Endothelial cell of umbilical vein (primary cell): ENCODE measurements around the gene ANXA6. TPM values are rescaled to one million over a fixed set of nuclear protein-coding genes. Genes with fewer than 3 reads are reported as not detected.

Experiments
- BruUV-seq: library from RNA; stranded (reverse); fragments of 400-500 nt; replicated peaks from 2 replicates; lab custom pipeline; 2021; lab: Mats Ljungman, UMichigan
- CTCF ChIA-PET: fragments of 300-600, 350-600 bp; sonication (Branson Sonifier 250); formaldehyde crosslinking; loops from one replicate; lab custom pipeline; 2021; ENCODE audit warnings: antibody characterized with exemption, inconsistent platforms; lab: Charles Lee
- POLR2A ChIA-PET: fragments of 300-600, 350-600 bp; sonication (Branson Sonifier 250); formaldehyde crosslinking; loops from one replicate; lab custom pipeline; 2021; ENCODE audit warnings: antibody characterized with exemption, inconsistent platforms; lab: Charles Lee
- DNase-seq: peaks from one replicate; pipeline ENCODE4 v3.0.0-alpha.2; 2011; ENCODE audit warnings: low read depth, low spot score
- FAIRE-seq: peaks from 2 replicates; lab custom pipeline; 2011; peaks lifted over from hg19 to GRCh38; lab: Jason Lieb, UNC
- H2AFZ ChIP-seq: 2 replicates; pipeline ENCODE4 v1.6.0; 2012; ENCODE audit warnings: low read depth, low read length, control low read depth, inconsistent platforms
- H3K27ac ChIP-seq: 2 replicates; pipeline ENCODE4 v1.5.1; 2011; ENCODE audit warnings: low read depth, mild to moderate bottlenecking, control low read depth, low read length, moderate library complexity; ENCODE audit not compliant: insufficient read depth
- H3K27me3 ChIP-seq, 2 experiments: 2 replicates each; pipeline versions ENCODE4 v1.6.0 to v1.6.1; 2011; ENCODE audit warnings: low read length in 2 of 2, mixed read lengths in 1 of 2; ENCODE audit not compliant: control insufficient read depth in 2 of 2, insufficient read depth in 2 of 2
- H3K36me3 ChIP-seq, 2 experiments: 2 replicates in 1 of 2; 3 replicates in 1 of 2; pipeline ENCODE4 v1.5.1; 2011; ENCODE audit warnings: low read length in 2 of 2, mild to moderate bottlenecking in 1 of 2, moderate library complexity in 1 of 2; ENCODE audit not compliant: control insufficient read depth in 2 of 2, insufficient read depth in 2 of 2; ENCODE audit errors: extremely low read depth in 1 of 2
- H3K4me1 ChIP-seq: 3 replicates; pipeline ENCODE4 v1.5.1; 2011; ENCODE audit warnings: mild to moderate bottlenecking, low read length; ENCODE audit not compliant: control insufficient read depth, insufficient read depth; ENCODE audit errors: extremely low read depth
- H3K4me2 ChIP-seq: 2 replicates; pipeline ENCODE4 v1.6.1; 2011; ENCODE audit warnings: low read length, control low read depth, mixed read lengths; ENCODE audit not compliant: insufficient read depth
- H3K4me3 ChIP-seq, 3 experiments: fragments of 200-600 bp in 1 of 3; sonication (generic), shearing (Covaris generic) in 1 of 3; replicated peaks in 1 of 3; 2 replicates each; pipeline ENCODE4 v1.5.1; 2011 to 2016; ENCODE audit warnings: control low read depth in 3 of 3, low read length in 3 of 3, mild to moderate bottlenecking in 2 of 3, inconsistent platforms in 1 of 3, low read depth in 1 of 3, moderate library complexity in 1 of 3; ENCODE audit not compliant: insufficient read depth in 1 of 3
- H3K79me2 ChIP-seq: 2 replicates; pipeline ENCODE4 v1.6.0; 2012; ENCODE audit warnings: low read length, inconsistent platforms; ENCODE audit not compliant: control insufficient read depth, insufficient read depth
- H3K9ac ChIP-seq: replicated peaks from 2 replicates; pipeline ENCODE3; 2011; ENCODE audit warnings: low read length, control low read depth; ENCODE audit not compliant: insufficient read depth; ENCODE audit errors: extremely low read depth
- H3K9me1 ChIP-seq: replicated peaks from 3 replicates; pipeline ENCODE4 v1.6.0; 2011; ENCODE audit warnings: mild to moderate bottlenecking, low read length; ENCODE audit not compliant: control insufficient read depth, insufficient read depth; ENCODE audit errors: extremely low read depth
- H3K9me3 ChIP-seq: replicated peaks from 2 replicates; pipeline ENCODE4 v1.5.1; 2012; ENCODE audit warnings: low read length, inconsistent platforms; ENCODE audit not compliant: control insufficient read depth, insufficient read depth
- H4K20me1 ChIP-seq: replicated peaks from 2 replicates; pipeline ENCODE3; 2011; ENCODE audit warnings: mild to moderate bottlenecking, low read length; ENCODE audit not compliant: control insufficient read depth, insufficient read depth; ENCODE audit errors: extremely low read depth
- EZH2 ChIP-seq: IDR thresholded peaks from 2 replicates; pipeline ENCODE4 v1.6.1; 2012; ENCODE audit warnings: borderline replicate concordance, low read depth, mild to moderate bottlenecking, moderate library complexity, low read length, inconsistent platforms; ENCODE audit not compliant: severe bottlenecking
- FOS ChIP-seq: IDR thresholded peaks from 2 replicates; pipeline ENCODE4 v1.6.1; 2011; ENCODE audit warnings: mild to moderate bottlenecking, low read length, moderate library complexity, borderline replicate concordance; ENCODE audit not compliant: insufficient read depth
- GATA2 ChIP-seq: IDR thresholded peaks from 2 replicates; pipeline ENCODE4 v1.7.0; 2011; ENCODE audit warnings: low read depth, mild to moderate bottlenecking, moderate library complexity, mixed read lengths, low read length; ENCODE audit not compliant: insufficient read length, insufficient read depth
- JUN ChIP-seq: IDR thresholded peaks from 2 replicates; pipeline ENCODE4 v1.6.1; 2011; ENCODE audit warnings: borderline replicate concordance, low read depth; ENCODE audit not compliant: insufficient read length, insufficient read depth
- MYC ChIP-seq: IDR thresholded peaks from one replicate; pipeline ENCODE4 v1.6.1; 2011; ENCODE audit warnings: mild to moderate bottlenecking, low read depth, low read length
- POLR2A ChIP-seq: IDR thresholded peaks from 2 replicates; pipeline ENCODE4 v1.6.1; 2012; ENCODE audit warnings: low read depth, mild to moderate bottlenecking, control low read depth, low read length
- POLR2AphosphoS5 ChIP-seq: IDR thresholded peaks from 2 replicates; pipeline ENCODE4 v1.6.1; 2012; ENCODE audit warnings: low read depth, mild to moderate bottlenecking, control low read depth, low read length, moderate library complexity; ENCODE audit not compliant: insufficient read depth
- dilution Hi-C: fragments of 300-500 bp; cut with MboI; formaldehyde crosslinking; loops from one replicate; pipeline ENCODE4 v1.15.0; 2019; ENCODE audit warnings: low sequenced_read_pairs; ENCODE audit not compliant: extremely low pct_ligation_motif_present
- intact Hi-C: fragments of 100-400 bp; cut with micrococcal nuclease; formaldehyde crosslinking; loops from one replicate; pipeline ENCODE4 v1.10.0; 2022
- polyA plus RNA-seq, 4 experiments: library from polyadenylated mRNA; depleted of rRNA in 3 of 4; stranded (reverse) in 3 of 4; unstranded in 1 of 4; fragments of >200 nt; gene quantifications; 2 replicates each; pipeline versions ENCODE4 v1.2.1 to v1.2.3, GENCODE V29; 2011 to 2012; ENCODE audit warnings: missing spikeins in 1 of 4
- total RNA-seq: library from RNA; stranded (reverse); gene quantifications from 2 replicates; pipeline ENCODE4 v1.2.3, GENCODE V29; 2021
- TF ChIP-seq, protein P1 (sequence below): IDR thresholded peaks from 2 replicates; pipeline ENCODE4 v1.6.1; 2011; ENCODE audit not compliant: insufficient read depth, insufficient read length
- TF ChIP-seq, protein P2 (sequence below), 2 donors: IDR thresholded peaks; 1 replicate in 1 of 2; 2 replicates in 1 of 2; pipeline ENCODE4 v1.5.1; 2011; ENCODE audit warnings: low read length in 2 of 2, mild to moderate bottlenecking in 2 of 2, moderate library complexity in 2 of 2, control low read depth in 1 of 2, inconsistent platforms in 1 of 2, low read depth in 1 of 2; ENCODE audit not compliant: insufficient read depth in 1 of 2; ENCODE audit errors: extremely low read depth in 1 of 2

ANXA6 gene
- total and polyA plus RNA-seq, 2 donors (not counting 3 experiments of a cell fraction or from before 2014, with no cell fraction given) = 195 to 266 TPM

DNA sequence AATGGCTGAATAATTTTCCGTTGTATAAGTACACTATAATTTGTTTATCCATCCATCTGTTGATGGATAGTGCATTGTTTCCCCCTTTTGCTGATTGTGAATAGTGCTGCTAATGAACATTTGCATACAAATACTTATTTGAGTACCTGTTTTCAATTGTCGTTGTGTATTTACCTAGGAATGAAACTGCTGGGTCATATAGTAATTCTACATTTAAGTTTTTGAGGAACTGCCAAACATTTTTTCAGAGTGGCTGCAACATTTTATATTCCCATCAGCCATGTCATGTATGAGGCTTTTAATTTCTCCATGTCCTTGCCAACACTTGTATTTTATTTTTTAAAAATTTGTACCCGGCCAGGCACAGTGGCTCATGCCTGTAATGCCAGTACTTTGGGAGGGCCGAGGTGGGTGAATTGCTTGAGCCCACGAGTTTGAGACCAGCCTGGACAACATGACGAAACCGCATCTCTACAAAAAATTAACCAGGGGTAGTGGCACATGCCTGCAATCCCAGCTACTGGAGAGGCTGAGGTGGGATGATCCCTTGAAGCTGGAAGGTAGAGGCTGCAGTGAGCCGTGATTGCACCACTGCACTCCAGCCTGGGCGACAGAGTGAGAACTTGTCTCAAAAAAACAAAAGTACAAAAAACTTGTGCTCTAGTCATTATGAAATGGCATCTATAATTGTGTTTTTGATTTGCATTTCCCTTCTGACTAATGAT, 2.2 kb upstream of the ANXA6 start:
- FAIRE-seq = no peak
- no peaks in the 10 kb centered on the region for H3K9me1 ChIP-seq
- no peak overlapping the region for H3K4me2 ChIP-seq
- TF ChIP-seq, protein P1, sequence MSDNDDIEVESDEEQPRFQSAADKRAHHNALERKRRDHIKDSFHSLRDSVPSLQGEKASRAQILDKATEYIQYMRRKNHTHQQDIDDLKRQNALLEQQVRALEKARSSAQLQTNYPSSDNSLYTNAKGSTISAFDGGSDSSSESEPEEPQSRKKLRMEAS = no peak
- TF ChIP-seq POLR2A (no peak), GATA2 (no peak), EZH2 (no peak), FOS (no peak), MYC (no peak)
- no peak for DNase-seq
- BruUV-seq = no TSS peak
- peaks cover 30% of the 10 kb centered on the region for H3K4me1 ChIP-seq
- H2AFZ ChIP-seq = no peak overlapping the region
- ChIA-PET POLR2A (no interaction called here), CTCF (interaction anchor here (1.8 kb wide), 1 partner anchor 34 kb away, joined by 10 read pairs; no protein-coding TSS in a partner anchor)
- dilution Hi-C loops = no loop called here
- no peaks in the 10 kb centered on the region for H3K27me3 ChIP-seq
- H3K36me3 ChIP-seq = no peaks in the 10 kb centered on the region
- H4K20me1 ChIP-seq = no peaks in the 10 kb centered on the region
- H3K27ac ChIP-seq = no peak overlapping the region
- no peak overlapping the region for H3K4me3 ChIP-seq
- H3K9me3 ChIP-seq = no peaks in the 10 kb centered on the region
- intact Hi-C loops = loop anchor here (10.0 kb wide), 1 partner anchor 155 kb away; no protein-coding TSS in a partner anchor
- peaks cover 28% of the 10 kb centered on the region for H3K79me2 ChIP-seq
- no peak overlapping the region for H3K9ac ChIP-seq

DNA sequence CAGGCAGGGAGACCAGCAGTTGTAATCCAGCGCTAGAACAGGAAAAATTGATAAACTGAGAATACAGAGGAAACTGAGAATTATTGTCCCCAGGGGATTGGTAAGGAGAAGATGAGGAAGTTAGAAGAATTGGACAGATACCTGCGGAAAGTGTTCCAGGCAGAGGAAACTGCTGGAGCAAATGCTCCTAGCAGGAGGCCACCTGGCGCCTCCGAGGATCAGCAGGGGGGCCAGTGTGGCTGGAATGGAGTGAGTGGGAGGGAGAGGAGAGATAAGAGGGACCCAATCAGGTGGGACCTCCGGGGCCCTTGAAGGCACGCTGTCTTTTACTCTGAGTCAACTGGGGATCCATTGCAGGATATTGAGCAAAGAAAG, 695 bp upstream of the ANXA6 start:
- peaks cover 0 to 3% of the 10 kb centered on the region in 2 experiments for H3K36me3 ChIP-seq
- peak overlapping the region in 2 of 3 experiments; percentile 73 to 81 for H3K4me3 ChIP-seq
- H3K79me2 ChIP-seq = peaks cover 41% of the 10 kb centered on the region
- peaks cover 25% of the 10 kb centered on the region for H3K4me1 ChIP-seq
- ChIA-PET CTCF (interaction anchor here (0.6 to 3.3 kb wide), 12 partner anchors 10 to 494 kb away, joined by 3 to 49 read pairs (median 6); partner anchors contain the start of genes CCDC69 and GM2A), POLR2A (interaction anchor here (1.3 kb wide), 1 partner anchor 10 kb away, joined by 3 read pairs; no protein-coding TSS in a partner anchor)
- no peaks in the 10 kb centered on the region for H3K9me3 ChIP-seq
- dilution Hi-C loops (no loop called here), intact Hi-C loops (no loop called here)
- peak overlapping the region; percentile 65 for H3K9ac ChIP-seq
- no peak overlapping the region for H3K27ac ChIP-seq
- FAIRE-seq = peak; percentile 15
- H4K20me1 ChIP-seq = peaks cover 3% of the 10 kb centered on the region
- no peak for DNase-seq
- peak overlapping the region; percentile 85 for H3K4me2 ChIP-seq
- H3K27me3 ChIP-seq = no peaks in the 10 kb centered on the region
- BruUV-seq = no TSS peak
- no peak for TF ChIP-seq POLR2A
- TF ChIP-seq, protein P2, sequence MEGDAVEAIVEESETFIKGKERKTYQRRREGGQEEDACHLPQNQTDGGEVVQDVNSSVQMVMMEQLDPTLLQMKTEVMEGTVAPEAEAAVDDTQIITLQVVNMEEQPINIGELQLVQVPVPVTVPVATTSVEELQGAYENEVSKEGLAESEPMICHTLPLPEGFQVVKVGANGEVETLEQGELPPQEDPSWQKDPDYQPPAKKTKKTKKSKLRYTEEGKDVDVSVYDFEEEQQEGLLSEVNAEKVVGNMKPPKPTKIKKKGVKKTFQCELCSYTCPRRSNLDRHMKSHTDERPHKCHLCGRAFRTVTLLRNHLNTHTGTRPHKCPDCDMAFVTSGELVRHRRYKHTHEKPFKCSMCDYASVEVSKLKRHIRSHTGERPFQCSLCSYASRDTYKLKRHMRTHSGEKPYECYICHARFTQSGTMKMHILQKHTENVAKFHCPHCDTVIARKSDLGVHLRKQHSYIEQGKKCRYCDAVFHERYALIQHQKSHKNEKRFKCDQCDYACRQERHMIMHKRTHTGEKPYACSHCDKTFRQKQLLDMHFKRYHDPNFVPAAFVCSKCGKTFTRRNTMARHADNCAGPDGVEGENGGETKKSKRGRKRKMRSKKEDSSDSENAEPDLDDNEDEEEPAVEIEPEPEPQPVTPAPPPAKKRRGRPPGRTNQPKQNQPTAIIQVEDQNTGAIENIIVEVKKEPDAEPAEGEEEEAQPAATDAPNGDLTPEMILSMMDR (IDR thresholded peaks at IDR 0.05; ENCODE audit: extremely low read depth in 1 of 2, insufficient read depth in 1 of 2, low read depth in 1 of 2, low read length in 2 of 2) = no peak
- no peak for TF ChIP-seq EZH2
- no peak for TF ChIP-seq JUN
- no peak for TF ChIP-seq GATA2
- TF ChIP-seq, protein P1 = no peak
- TF ChIP-seq MYC = no peak
- TF ChIP-seq FOS = no peak
- no peak for TF ChIP-seq POLR2AphosphoS5
- no peaks in the 10 kb centered on the region for H3K9me1 ChIP-seq
- H2AFZ ChIP-seq = peak overlapping the region; percentile 93
